HG02943 (cell line): ENCODE measurements around the gene CDK13.
A peak's percentile ranks its signal among the peaks of the same experiment; 100 is the strongest.
"Not testable (repeated sequence)": the region's sequence is repeated elsewhere in the genome, so short reads cannot be mapped to it uniquely, and the experiment has no call there.

Experiments
- ATAC-seq: cut with Tn5 transposase; IDR thresholded peaks from one replicate; pipeline ENCODE4 v1.9.1; 2021; ENCODE audit warnings: mild to moderate bottlenecking, low read depth, moderate library complexity; ENCODE audit not compliant: unreplicated experiment

CDK13 gene

GRCh38 chr7:39949971-39950472, at the start of gene CDK13:
TSS of gene CDK13 (plus strand) at chr7:39950256. CDS start at chr7:39950642, 386 bp downstream.
- peak; percentile 43 for ATAC-seq

- ATAC-seq: no peak
These were observed 46.0 kb upstream of the CDK13 start for GRCh38 chr7:39904077-39904486.

- no peak for ATAC-seq
These were observed 41.9 kb upstream of the CDK13 start for GRCh38 chr7:39908141-39908540.

- ATAC-seq: no peak
These were observed 41.1 kb upstream of the CDK13 start for GRCh38 chr7:39908973-39909372.

- no peak for ATAC-seq
These were observed 40.5 kb upstream of the CDK13 start for GRCh38 chr7:39909526-39909925.

GRCh38 chr7:39910108-39910869, 39.8 kb upstream of the CDK13 start:
- ATAC-seq: no peak

- no peak for ATAC-seq
These were observed 38.9 kb upstream of the CDK13 start for GRCh38 chr7:39911167-39911566.

- not testable (repeated sequence) for ATAC-seq
These were observed 34.2 kb upstream of the CDK13 start for GRCh38 chr7:39915847-39916246.

GRCh38 chr7:39919646-39920045, 30.4 kb upstream of the CDK13 start:
- ATAC-seq: no peak

- ATAC-seq: no peak
These were observed 28.4 kb upstream of the CDK13 start for GRCh38 chr7:39921506-39922175.

GRCh38 chr7:39922580-39922979, 27.5 kb upstream of the CDK13 start:
- ATAC-seq: no peak

GRCh38 chr7:39923091-39923490, 27.0 kb upstream of the CDK13 start:
- no peak for ATAC-seq

- no peak for ATAC-seq
These were observed 25.9 kb upstream of the CDK13 start for GRCh38 chr7:39924122-39924521.

- ATAC-seq: no peak
These were observed 23.9 kb upstream of the CDK13 start for GRCh38 chr7:39926111-39926510.

- no peak for ATAC-seq
These were observed 23.0 kb upstream of the CDK13 start for GRCh38 chr7:39927018-39927417.

GRCh38 chr7:39934132-39934531, 15.9 kb upstream of the CDK13 start:
- no peak for ATAC-seq

GRCh38 chr7:39936761-39937160, 13.3 kb upstream of the CDK13 start:
- no peak for ATAC-seq

- ATAC-seq: no peak
These were observed 12.5 kb upstream of the CDK13 start for GRCh38 chr7:39937366-39938153.

- ATAC-seq: no peak
These were observed 7.2 kb upstream of the CDK13 start for GRCh38 chr7:39942883-39943282.

GRCh38 chr7:39946693-39947092, 3.4 kb upstream of the CDK13 start:
- ATAC-seq: no peak

GRCh38 chr7:39948375-39948955, 1.6 kb upstream of the CDK13 start:
- no peak for ATAC-seq
